GM19328 (cell line): ENCODE data around the gene TIMMDC1.
"Not testable (repeated sequence)": the region's sequence is repeated elsewhere in the genome, so short reads cannot be mapped to it uniquely, and the experiment has no call there.

Experiments used
- ATAC-seq: cut with Tn5 transposase; IDR thresholded peaks from one replicate; pipeline ENCODE4 v1.9.1; 2021; ENCODE audit warnings: mild to moderate bottlenecking, moderate library complexity; ENCODE audit not compliant: unreplicated experiment

The TIMMDC1 gene

GRCh38 chr3:119508172-119508845, 10.0 kb downstream of the TIMMDC1 start:
- no peak for ATAC-seq

GRCh38 chr3:119510690-119511089, 12.3 kb downstream of the TIMMDC1 start:
- no peak for ATAC-seq

- ATAC-seq, result no peak
These were observed 16.3 kb downstream of the TIMMDC1 start for GRCh38 chr3:119514637-119515036.

- no peak for ATAC-seq
These were observed 18.8 kb downstream of the TIMMDC1 start for GRCh38 chr3:119517112-119517511.

- no peak for ATAC-seq
These were observed 19.7 kb downstream of the TIMMDC1 start for GRCh38 chr3:119518026-119518425.

- ATAC-seq, result no peak
These were observed 26.8 kb downstream of the TIMMDC1 start for GRCh38 chr3:119524931-119525662.

GRCh38 chr3:119527714-119528113, 29.4 kb downstream of the TIMMDC1 start:
- no peak for ATAC-seq

- ATAC-seq, result no peak
These were observed 31.5 kb downstream of the TIMMDC1 start for GRCh38 chr3:119529883-119530282.

- ATAC-seq, result no peak
These were observed 32.1 kb downstream of the TIMMDC1 start for GRCh38 chr3:119530456-119530855.

GRCh38 chr3:119531151-119531550, 32.8 kb downstream of the TIMMDC1 start:
- ATAC-seq, result no peak

GRCh38 chr3:119534296-119534695, 35.9 kb downstream of the TIMMDC1 start:
- ATAC-seq, result no peak

- ATAC-seq, result no peak
These were observed 38.4 kb downstream of the TIMMDC1 start for GRCh38 chr3:119536757-119537156.

- ATAC-seq, result no peak
These were observed 40.4 kb downstream of the TIMMDC1 start for GRCh38 chr3:119538772-119539171.

GRCh38 chr3:119541547-119541946, 43.2 kb downstream of the TIMMDC1 start:
- ATAC-seq, result no peak

GRCh38 chr3:119542168-119542767, 43.9 kb downstream of the TIMMDC1 start:
- no peak for ATAC-seq

GRCh38 chr3:119543147-119543546, 44.8 kb downstream of the TIMMDC1 start:
- no peak for ATAC-seq

- no peak for ATAC-seq
These were observed 48.9 kb downstream of the TIMMDC1 start for GRCh38 chr3:119547227-119547626.

- no peak for ATAC-seq
These were observed 50.0 kb downstream of the TIMMDC1 start for GRCh38 chr3:119548341-119548740.

GRCh38 chr3:119550192-119550910, 52.0 kb downstream of the TIMMDC1 start:
- no peak for ATAC-seq

- no peak for ATAC-seq
These were observed 53.3 kb downstream of the TIMMDC1 start for GRCh38 chr3:119551598-119551997.

- ATAC-seq, result not testable (repeated sequence)
These were observed 54.6 kb downstream of the TIMMDC1 start for GRCh38 chr3:119552928-119553327.
